Measurements from ENCODE around the gene RAB37.
A peak's percentile ranks its signal among the peaks of the same experiment; 100 is the strongest.

The RAB37 gene

GRCh38 chr17:74728702-74729075 is 8.4 kb upstream of the RAB37 start:
- no peak for DNase-seq

DNA sequence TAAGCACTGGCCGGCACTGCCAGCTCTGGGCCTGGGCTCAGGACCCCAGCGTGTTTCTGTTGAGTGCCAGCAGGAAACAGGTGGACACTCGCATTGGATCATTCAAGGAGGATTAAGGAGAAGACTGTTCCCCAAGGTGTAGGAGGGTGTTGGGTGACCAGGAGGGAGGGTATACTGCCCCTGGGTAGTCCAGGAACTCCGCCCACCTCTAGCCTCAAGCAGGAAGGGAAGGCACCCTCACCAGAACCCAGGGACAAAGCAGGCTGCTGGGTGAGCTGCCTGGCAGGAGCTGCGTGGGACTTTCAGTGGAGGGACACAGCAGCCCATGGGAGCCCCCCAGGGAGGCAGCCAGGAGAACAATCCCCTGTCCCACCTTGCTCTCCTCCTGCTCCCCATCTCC is 7.7 kb upstream of the RAB37 start:
- no peak for DNase-seq

DNA sequence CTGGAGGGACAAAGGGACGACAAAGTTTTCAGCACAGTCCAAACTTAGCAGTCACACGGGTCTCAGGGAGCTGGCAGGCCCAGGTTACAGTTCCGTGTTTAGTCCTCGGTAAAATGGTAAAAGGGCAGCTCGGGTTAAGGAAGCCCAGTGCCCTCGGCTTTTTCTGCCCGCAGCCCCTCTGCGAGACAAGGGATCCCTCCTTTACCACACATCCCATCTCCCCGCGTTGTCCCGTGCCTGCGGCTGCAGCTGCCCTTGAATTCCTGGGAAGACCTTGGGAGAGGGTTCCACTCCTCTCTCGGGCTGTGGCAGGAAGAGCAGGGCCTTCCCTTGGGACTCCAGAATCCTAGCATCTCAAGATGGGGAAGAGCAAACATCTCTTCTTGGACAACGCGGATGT is 7.2 kb upstream of the RAB37 start:
- DNase-seq, result no peak

DNA sequence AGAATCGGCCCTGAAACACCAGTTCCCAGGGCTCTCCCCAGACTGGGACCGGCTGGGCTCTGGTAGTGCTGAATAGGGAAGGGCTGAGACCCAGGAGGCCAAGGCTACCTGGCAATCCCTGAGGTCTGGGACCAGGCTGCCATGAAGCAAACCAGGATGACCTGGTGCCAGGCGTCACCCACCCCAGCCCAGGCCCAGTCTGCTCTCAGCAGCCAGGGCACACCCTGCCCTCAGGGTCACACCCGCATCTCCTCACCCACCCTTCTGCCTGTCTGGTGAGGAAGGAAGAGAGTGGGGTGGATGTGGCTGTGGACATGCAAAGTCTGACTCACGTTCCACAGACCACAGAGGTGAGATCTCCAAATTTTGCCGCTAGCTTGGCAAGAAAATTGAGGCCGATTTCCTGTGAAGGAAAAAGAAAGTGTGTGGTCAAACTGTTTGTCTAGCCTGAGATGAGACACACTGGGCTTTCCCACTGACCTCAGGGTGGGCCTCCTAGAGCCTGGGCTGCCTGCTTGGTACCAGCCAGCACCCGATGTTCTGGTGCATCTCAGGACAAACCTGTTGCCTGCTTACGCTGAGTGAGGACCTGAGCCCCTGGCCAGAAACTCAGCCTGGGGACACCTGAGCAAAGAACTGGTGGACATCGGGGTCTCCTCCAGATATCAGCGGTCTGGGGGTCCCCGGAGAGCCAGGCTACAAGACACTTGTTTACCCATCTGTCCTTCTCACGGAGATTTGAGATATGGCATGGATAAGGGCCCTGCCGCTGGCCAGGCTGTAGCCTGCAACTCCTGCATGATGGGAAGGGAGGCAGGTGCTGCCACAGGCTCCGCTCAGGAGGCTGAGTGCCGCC is 6.3 kb upstream of the RAB37 start:
- no peak for DNase-seq

GRCh38 chr17:74731347-74731605 is 5.8 kb upstream of the RAB37 start:
- no peak for DNase-seq

DNA sequence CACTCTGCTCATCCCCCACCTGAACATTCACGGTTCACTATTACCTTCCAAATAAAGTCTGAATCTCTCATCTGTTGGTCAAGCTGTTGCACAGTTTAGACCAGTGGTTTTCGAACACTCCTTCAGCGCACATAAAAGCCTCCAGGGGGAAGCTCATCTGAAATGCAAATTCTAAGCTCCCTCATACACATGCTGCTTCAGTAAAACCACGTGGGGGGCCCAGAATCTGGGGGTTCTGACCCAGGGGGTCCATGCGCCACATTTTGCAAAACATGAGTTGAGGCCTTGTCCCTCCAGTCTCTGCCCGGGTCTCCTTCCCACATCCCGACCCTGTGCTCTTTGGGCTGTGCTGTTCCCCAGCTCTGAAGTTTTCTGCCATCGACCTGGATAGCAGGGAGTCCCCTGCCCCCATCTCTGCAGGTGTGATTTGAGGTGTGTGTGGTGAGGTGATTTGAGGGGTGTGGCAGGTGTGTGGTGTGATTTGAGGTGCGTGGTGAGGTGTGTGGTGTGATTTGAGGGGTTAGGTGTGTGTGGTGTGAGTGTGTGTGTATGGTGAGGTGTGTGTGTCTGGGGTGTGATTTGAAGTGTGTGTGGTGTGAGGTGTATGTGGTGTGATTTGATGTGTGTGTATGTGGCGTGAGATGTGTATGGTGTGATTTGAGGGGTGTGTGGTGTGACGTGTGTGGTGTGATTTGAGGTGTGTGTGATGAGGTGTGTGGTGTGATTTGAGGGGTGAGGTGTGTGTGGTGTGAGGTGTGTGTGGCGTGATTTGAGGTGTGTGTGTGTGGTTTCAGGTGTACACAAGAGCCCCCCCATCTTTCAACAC is 4.8 kb upstream of the RAB37 start:
- no peak for DNase-seq

DNA sequence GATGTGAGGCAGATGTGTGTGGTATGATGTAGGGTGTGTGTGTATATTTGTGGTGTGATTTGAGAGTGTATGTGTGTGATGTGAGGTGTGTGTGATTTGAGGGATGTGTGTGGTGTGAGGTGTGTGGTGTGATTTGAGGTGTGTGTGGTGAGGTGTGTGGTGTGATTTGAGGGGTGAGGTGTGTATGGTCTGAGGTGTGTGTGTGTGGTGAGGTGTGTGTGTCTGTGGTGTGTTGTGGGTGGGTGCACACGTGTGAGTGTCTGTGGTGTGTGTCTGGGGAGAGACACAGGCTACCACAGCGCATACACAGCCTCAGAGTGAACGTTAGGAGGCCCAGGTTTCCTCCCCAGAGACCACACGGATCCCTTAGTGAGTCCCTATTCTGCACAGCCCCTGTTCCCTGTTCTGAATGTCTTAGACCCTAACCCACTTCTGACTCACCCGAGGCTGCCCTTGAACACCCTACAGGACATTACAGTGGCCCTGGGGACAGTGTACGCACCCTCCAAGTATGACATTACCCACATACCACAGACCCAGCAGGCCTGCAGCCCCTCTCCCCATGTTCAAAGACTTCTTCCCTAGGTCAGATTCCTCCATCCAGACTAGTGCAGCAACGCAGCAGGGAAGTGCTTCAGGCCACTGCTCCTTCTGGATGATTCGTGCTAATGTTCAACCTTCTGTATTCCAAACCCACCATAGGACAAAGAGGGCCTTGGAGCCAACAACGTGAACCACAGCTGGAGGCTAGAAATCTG is 3.5 kb upstream of the RAB37 start:
- no peak for DNase-seq

DNA sequence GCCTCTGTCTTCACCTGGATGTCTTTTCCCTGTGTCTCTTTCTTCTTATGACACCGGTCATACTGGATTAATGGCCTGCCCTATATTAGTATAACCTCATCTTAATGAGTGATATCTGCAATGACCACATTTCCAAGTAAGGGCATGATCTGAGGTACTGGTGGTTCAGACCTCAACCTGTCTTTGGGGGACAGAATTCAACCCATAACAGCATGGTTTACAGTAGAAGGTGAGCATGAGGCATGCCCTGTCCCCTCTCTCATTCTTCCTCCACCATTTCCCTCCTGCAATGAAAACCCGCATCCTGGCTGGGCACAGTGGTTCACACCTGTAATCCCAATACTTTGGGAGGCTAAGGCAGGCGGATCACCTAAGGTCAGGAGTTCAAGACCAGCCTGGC is 2.8 kb upstream of the RAB37 start:
- DNase-seq, result no peak

DNA sequence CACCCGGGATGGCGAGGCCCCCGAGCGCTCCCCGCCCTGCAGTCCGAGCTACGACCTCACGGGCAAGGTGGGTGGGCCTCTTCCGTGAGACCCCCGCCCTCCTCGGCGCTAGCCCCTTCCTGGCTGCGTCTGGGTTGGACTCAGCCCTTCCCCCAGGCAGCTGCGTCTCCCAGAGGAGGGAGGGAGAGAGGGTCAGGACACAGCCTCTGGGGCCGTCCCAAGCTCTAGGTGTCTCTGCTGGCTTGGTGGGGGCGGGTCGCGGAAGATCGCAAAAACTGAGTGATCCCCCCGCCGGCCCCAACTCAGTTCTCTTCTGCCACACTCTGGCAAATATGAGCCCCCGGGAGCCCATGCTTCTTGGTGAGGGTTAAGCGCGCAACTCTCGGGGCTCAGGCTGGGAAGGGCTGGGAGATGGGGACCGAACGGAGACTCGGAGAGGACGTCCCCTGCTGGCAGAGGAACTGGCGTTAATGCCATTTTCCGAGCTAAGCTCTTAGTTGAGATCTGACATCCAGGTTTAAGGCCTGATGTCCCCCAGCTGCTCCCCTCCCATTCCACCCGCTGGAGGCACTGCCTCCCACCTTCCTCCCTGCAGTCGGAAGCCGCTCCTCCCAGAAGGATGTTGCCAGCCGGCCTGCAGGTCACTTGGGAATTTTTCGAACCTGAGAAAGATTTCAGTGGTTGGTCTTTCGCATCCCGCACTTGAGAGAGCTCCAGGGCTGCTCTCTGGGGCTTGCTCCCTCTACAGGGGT is 419 bp downstream of the RAB37 start:
- no peak for DNase-seq

DNA sequence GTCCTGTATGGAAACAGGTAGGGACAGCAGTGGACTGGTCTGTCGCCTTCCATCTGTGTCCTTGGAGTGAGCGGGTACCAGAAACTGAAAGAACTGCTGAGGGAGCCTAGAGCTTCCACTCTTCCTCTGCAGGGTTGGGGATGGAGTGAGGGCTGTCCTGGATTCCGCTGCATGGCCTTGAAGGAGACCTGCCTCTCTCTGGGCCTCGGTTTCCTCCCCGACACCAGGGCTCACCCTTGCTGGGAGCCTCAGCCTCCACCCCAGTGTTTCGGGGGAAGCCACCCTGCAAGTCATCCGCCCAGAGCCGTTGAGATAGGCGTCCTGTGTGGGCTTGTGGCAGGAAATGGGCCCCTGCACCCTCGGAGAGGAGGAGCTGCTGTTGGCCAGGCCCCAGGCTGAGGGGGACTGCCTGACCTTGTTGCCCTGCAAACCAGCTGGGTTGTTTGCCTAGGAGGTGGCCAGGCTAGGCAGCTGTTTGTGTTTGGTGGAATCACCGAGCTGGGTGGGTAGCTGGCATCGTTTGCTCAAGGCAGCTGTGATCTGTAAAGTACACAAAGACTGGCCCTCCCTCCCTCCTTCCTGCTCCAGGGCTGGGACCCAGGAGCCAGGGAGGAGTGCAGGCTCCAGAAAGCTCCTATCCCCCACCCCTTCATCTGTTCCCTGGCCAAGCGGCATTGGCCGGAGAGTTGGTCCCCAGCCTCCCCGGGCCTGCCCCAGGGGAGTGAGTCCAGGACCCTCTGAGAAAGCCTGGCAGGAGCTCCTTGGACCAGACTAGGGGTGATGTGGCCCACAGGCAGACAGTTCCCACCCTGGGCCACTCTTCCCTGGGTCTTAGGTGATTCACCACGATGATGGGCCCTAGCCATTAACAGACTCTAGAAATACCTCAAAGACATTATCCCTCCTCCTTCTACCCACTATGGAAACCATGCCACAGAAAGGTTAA is 1.3 kb downstream of the RAB37 start:
- peak; percentile 61 for DNase-seq

DNA sequence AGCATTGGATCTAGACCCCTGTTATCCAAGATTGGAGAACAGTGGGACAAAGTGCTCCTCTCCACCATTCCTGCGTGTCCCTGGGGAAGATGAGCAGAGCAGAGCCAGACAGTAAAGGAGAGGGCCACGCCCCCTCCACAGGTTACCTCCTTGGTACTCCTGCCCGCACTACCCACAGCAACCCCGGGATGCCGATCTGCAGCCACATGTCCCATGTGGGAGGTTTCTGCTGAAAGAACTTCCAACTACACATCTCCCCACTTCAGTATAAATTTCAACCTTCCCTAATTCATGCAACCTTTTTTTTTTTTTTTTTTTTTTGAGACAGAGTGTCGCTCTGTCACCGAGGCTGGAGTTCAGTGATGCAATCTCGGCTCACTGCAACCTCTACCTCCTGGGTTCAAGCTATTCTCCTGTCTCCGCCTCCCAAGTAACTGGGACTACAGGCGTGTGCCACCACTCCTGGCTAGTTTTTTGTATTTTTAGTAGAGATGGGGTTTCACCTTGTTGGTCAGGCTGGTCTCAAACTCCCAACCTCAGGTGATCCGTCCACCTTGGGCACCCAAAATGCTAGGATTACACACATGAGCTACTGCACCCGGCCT is 2.3 kb downstream of the RAB37 start:
- no peak for DNase-seq

DNA sequence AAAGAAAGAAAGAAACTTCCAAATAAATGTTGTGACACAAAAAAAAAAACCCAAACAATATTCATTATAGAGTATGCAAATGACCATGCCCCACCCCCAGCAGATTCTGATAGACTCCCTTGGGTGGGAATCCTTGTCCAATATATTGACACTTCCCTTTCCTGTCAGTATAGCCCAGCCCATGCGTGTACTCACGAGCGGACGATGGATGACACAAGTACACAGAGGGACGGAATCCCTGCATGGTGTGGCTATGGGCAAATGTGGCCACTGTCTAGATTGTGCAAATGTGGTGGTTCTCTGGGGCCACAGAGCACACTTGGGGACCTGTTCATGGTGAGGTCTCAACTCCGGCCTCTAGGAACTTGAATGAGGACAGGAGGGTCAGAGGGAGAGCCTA is 3.1 kb downstream of the RAB37 start:
- DNase-seq, result no peak

- DNase-seq, result no peak
Measured at GRCh38 chr17:74740641-74741387, 3.8 kb downstream of the RAB37 start.

GRCh38 chr17:74742153-74742515 is 5.1 kb downstream of the RAB37 start:
- DNase-seq, result no peak

DNA sequence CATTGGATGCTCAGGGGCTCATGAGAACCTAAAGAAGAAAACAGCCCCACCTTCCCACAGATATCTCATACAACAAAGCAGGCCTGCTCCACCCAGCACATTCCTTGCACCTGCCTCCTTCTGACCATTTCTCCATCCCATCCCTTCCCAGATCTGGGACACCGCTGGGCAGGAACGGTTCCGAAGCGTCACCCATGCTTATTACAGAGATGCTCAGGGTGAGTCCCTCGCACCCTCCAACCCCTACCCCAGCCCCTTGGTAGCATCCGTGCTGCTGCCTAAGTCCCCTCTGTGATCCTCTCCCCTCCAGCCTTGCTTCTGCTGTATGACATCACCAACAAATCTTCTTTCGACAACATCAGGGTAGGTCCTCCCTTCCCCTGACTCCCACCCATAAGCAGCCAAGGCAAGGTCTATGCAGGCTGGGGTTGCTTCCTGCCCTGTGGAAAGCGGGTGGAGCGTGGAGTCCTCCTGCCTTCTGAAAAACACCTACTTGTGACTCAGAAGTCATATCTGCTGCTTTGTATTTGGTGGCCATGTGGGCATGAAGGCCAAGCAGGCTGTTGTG is 6.0 kb downstream of the RAB37 start:
- no peak for DNase-seq

DNA sequence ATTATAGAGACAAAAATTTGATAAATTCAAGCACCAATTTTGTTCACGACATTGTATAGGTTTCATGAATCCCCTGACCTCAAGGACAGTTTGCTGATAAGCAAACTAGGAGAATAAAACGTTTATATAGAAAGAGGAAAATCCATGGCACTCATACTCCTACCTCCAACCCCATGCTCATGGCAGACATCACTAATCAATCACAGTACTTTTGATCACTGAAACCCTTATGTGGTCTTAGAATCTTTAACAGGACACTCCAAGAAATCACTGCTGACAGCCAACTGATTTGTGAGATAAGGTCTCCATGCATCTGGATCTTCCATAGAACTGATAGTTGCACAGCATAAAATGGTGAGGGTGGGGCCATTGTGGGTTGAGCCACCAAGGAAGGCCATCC is 6.7 kb downstream of the RAB37 start:
- DNase-seq, result no peak

- no peak for DNase-seq
Measured at GRCh38 chr17:74744349-74744713, 7.3 kb downstream of the RAB37 start.

GRCh38 chr17:74744714-74745547 is 7.9 kb downstream of the RAB37 start:
- peak; percentile 81 for DNase-seq

DNA sequence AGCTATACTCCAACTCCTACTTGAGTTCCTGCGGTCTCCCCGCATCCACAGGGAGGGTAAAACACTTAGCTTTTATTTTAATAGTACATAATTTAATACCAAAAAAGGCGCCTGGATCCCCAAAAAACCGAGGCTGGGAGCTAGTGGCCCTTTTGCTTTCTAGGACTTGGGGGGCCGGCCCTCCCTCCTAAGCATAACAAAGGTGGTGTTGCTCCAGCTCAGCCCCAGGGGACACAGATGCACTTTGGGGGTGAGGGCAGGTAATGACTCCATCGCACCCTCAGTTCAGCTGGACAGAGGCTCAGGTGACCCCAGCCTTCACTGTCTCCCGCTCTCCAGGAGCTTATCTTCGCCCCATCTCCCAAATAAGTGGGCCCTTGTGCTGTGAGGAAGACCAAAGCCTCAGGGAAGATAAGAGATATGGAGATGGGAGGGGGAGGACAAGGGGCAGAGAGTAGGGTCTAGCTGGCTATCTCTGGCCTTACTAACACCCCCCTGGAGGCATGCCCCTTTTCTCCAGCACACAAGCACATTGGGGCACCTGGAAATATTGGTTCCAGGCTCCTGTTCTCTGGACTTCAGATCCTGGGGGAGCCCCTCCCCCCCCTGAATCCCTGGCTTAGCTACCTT is 8.6 kb downstream of the RAB37 start:
- DNase-seq, result no peak

Data from stimulated activated CD4-positive, alpha-beta T cell treated with anti-CD3 and anti-CD28 coated beads, Interleukin-12 subunit alpha, Interleukin-12 subunit beta, amount 100 ng/mL, for 4 hours (primary cell).